ENCODE results near the gene TRIM47. TPM values are rescaled to one million over a fixed set of nuclear protein-coding genes. Genes with fewer than 3 reads are reported as not detected.

TRIM47 gene
- total RNA-seq, 4 donors from 2014 or later, result 10.3 to 23.0 (median 20.8) TPM

DNA sequence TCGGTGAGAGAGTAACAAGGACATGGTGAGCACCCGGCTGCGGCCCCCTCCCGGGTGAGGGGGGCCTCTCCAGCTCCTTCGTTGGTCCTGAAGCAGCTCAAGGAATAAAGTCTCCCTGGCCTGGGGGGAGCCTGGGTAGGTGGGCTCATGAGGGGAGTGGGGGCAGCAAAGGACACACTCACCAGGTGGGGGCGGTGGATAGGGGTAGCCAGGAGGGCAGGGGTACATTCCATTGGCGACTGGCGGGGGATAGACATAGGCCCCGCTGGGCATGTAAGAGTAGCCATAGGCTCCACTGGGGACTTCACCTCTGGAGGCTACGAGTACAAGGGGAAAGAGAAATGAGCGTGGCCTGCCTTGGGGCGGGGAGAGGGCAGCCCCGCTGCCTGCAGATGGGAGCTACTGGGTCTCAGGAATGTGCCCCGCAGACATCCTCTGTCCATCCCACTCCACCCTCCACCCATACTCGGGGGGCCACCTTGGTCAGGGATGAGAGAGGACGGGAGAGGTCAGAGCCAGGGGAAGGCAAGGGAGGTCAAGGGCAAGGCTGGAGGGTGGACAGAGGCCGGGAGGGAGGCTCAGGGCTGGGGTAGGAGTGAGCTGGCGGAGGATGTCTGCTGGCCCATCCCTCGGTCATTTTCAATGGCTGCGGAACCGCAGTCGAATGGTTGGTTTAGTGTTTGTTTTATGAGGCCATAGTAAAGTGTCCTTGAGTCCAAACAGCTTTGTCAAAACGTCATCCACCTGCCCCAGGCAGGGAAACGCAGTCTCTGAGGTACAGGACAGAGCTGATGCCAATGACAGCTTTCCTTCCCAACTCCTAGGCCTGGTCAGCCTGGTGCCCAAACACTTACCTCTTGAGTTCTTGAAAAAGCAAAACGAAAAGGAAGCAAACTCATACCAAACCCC, 30.5 kb downstream of the TRIM47 start:
- no peak for TF ChIP-seq CTCF (IDR thresholded peaks at IDR 0.05; ENCODE audit: low read depth)

DNA sequence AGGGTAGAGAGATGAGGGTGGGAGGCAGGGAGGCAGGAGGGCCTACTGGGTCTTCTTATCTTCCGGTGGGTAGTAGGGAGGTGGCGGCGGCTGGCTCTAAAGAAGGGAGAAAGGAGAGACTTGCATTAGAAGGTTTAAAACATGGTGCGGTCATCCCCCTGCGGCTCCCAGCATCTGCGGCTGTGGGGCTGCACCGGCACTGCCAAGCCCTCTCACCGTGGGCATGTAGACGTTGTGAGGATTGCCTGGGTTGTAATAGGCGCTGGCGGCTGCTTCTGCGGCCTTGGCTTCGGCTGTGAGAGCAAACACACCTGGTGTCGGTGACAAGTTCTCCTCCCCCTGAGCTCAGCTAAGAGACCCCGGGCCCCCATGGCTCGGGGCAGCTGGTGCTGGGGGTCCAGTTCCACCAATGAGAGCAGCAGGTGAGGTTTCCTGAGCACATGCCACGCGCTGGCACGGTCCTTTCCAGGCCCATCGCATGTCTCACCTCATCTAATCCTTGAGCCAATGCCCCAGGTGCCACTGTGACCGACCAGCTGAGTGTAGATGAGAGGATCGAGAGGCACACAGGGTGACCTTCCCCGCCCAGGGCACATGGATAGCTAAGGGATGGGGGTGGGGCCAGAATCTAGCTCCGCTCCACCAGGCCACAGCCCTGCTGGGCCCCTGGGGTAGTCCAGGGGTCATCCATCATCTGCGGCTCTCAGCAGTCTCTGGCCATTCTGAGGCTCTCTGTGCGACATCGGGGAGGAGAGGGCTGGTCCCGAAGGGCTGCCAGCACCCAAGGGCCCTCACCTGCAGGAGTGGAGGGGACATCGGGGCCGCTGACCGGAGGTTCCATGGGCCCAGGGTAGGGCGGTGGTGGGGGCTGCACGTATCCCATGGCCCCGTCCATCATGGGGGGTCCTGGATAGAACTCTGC, 31.4 kb downstream of the TRIM47 start:
- no peak for TF ChIP-seq CTCF (IDR thresholded peaks at IDR 0.05; ENCODE audit: low read depth)

GRCh38 chr17:75845933-75846691, 32.3 kb downstream of the TRIM47 start:
- no peak for TF ChIP-seq CTCF (IDR thresholded peaks at IDR 0.05; ENCODE audit: low read depth)

- no peak for TF ChIP-seq CTCF (IDR thresholded peaks at IDR 0.05; ENCODE audit: low read depth)
Measured at GRCh38 chr17:75845058-75845711, 33.2 kb downstream of the TRIM47 start.

GRCh38 chr17:75844530-75845057, 33.8 kb downstream of the TRIM47 start:
- TF ChIP-seq CTCF (IDR thresholded peaks at IDR 0.05; ENCODE audit: low read depth), result no peak

- TF ChIP-seq CTCF (IDR thresholded peaks at IDR 0.05; ENCODE audit: low read depth), result no peak
Measured at GRCh38 chr17:75843577-75844529, 34.5 kb downstream of the TRIM47 start, which contains the start of gene UNC13D. Gene UNC13D, minus strand, starts transcription at chr17:75844404. Its CDS starts 67 bp downstream, at chr17:75844337.

Data from subcutaneous adipose tissue (tissue), 4 donors.